Measurements from ENCODE around the gene GAS2L1.

DNA sequence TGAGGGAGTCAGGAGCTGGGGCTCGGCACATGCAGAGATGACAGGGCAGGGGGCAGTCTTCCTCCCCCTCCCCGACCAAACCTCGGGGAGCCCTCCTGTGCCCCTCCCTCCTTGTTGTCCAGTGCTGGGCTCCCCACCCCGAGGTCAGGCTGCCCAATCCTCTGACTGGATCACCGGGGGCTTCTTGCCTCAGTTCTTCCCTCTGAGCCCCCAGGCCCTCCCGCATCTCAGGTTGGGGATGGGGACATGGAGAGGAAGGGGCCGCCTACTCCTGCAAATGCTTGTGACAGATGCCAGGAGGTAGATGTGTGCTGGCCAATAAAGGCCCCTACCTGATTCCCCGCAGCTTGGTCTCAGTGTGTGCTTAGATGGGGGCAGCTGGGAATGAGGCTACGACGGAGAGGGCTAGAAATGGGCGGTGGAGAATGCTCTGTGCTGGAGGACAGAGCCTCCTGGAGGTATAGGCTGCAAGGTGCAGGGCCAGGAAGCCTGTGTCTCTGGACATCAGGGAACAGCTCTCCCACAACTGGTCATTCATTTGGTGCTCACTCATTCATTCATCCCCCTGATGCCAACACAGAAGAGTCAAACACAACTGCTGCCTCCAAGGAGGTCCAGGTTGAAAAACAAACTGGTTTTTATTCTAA lies 47.1 kb upstream of the GAS2L1 start:
- TF ChIP-seq, protein P1, sequence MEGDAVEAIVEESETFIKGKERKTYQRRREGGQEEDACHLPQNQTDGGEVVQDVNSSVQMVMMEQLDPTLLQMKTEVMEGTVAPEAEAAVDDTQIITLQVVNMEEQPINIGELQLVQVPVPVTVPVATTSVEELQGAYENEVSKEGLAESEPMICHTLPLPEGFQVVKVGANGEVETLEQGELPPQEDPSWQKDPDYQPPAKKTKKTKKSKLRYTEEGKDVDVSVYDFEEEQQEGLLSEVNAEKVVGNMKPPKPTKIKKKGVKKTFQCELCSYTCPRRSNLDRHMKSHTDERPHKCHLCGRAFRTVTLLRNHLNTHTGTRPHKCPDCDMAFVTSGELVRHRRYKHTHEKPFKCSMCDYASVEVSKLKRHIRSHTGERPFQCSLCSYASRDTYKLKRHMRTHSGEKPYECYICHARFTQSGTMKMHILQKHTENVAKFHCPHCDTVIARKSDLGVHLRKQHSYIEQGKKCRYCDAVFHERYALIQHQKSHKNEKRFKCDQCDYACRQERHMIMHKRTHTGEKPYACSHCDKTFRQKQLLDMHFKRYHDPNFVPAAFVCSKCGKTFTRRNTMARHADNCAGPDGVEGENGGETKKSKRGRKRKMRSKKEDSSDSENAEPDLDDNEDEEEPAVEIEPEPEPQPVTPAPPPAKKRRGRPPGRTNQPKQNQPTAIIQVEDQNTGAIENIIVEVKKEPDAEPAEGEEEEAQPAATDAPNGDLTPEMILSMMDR (IDR thresholded peaks at IDR 0.05; ENCODE audit: insufficient read depth, low read length) = no peak
- no peak for TF ChIP-seq REST (IDR thresholded peaks at IDR 0.05; ENCODE audit: insufficient replicate concordance, low read depth)
- no peak for TF ChIP-seq POLR2AphosphoS5 (IDR thresholded peaks at IDR 0.05; ENCODE audit: low read depth)
- TF ChIP-seq GABPA (IDR thresholded peaks at IDR 0.05; ENCODE audit: low read depth) = no peak

Data from HL-60 (cell line).